Measurements from ENCODE around the gene CHERP. TPM values are rescaled to one million over a fixed set of nuclear protein-coding genes. Genes with fewer than 3 reads are reported as not detected.

CHERP gene
- total and polyA plus RNA-seq, 2 experiments from 2014 or later = 31.6 to 41.2 TPM

DNA sequence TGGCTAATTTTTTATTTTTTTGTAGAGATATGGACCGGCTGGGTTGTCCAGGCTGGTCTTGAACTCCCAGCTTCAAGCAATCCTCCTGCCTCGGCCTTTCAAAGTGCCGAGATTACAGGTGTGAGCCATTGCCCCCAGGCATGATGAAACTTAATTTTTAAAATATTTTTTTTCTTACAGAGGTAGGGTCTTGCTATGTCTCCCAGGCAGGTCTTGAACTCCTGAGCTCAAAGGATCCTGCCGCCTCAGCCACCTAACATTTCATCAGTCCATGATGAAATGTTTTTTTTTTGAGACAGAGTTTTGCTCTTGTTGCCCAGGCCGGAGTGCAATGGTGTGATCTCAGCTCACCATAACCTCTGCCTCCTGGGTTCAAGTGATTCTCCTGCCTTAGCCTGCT is 33.7 kb downstream of the CHERP start:
- H3K27ac ChIP-seq (ENCODE audit: low read depth) = no peak overlapping the region
- H3K4me3 ChIP-seq = no peak overlapping the region
- H3K9me3 Mint-ChIP-seq = no peaks in the 10 kb centered on the region
- H3F3A ChIP-seq (replicated peaks; ENCODE audit: low read depth) = no peaks in the 10 kb centered on the region
- no peaks in the 10 kb centered on the region for H3K9me2 ChIP-seq (ENCODE audit: insufficient read depth)
- peaks cover 3% of the 10 kb centered on the region for H3K27me3 Mint-ChIP-seq (ENCODE audit: insufficient read depth, low read depth, poor library complexity)
- H4K20me1 ChIP-seq (replicated peaks; ENCODE audit: insufficient read depth) = no peaks in the 10 kb centered on the region
- no peak overlapping the region for H3K4me3 Mint-ChIP-seq
- H3K4me1 ChIP-seq (ENCODE audit: insufficient read depth) = no peaks in the 10 kb centered on the region
- ATAC-seq = no peak
- H3K4me2 ChIP-seq = no peak overlapping the region
- TF ChIP-seq STAT1 (IDR thresholded peaks at IDR 0.05; ENCODE audit: unreplicated experiment) (no peak), EZH2phosphoT487 (IDR thresholded peaks at IDR 0.05; ENCODE audit: unreplicated experiment) (no peak), POLR2AphosphoS5 (IDR thresholded peaks at IDR 0.05; ENCODE audit: low read depth) (no peak)
- H3K27me3 ChIP-seq (ENCODE audit: insufficient read depth) = no peaks in the 10 kb centered on the region
- no peak overlapping the region for H2AFZ ChIP-seq
- H3K36me3 ChIP-seq (ENCODE audit: insufficient read depth) = no peaks in the 10 kb centered on the region
- DNase-seq (ENCODE audit: low spot score) = no peak
- H3K79me2 ChIP-seq (replicated peaks; ENCODE audit: insufficient read depth) = no peaks in the 10 kb centered on the region
- peaks cover 10% of the 10 kb centered on the region; the same call in 2 of the 3 replicates for H3K36me3 Mint-ChIP-seq (ENCODE audit: low read depth)
- no peaks in the 10 kb centered on the region for H3K4me1 Mint-ChIP-seq
- no peak overlapping the region for H3K27ac Mint-ChIP-seq

GRCh38 chr19:16506961-16507360 is 35.3 kb downstream of the CHERP start:
- Histone ChIP-seq H3K27ac (ENCODE audit: low read depth) (no peak overlapping the region), H3F3A (replicated peaks; ENCODE audit: low read depth) (no peaks in the 10 kb centered on the region), H4K20me1 (replicated peaks; ENCODE audit: insufficient read depth) (no peaks in the 10 kb centered on the region), H3K79me2 (replicated peaks; ENCODE audit: insufficient read depth) (no peaks in the 10 kb centered on the region), H3K27me3 (ENCODE audit: insufficient read depth) (no peaks in the 10 kb centered on the region), H3K36me3 (ENCODE audit: insufficient read depth) (no peaks in the 10 kb centered on the region), H3K4me2 (no peak overlapping the region), H3K9me2 (ENCODE audit: insufficient read depth) (no peaks in the 10 kb centered on the region), H3K4me3 (no peak overlapping the region), H3K4me1 (ENCODE audit: insufficient read depth) (no peaks in the 10 kb centered on the region), H2AFZ (no peak overlapping the region)
- Mint-ChIP-seq H3K27ac (no peak overlapping the region), H3K27me3 (ENCODE audit: insufficient read depth, low read depth, poor library complexity) (peaks cover 3% of the 10 kb centered on the region), H3K9me3 (no peaks in the 10 kb centered on the region), H3K4me1 (no peaks in the 10 kb centered on the region), H3K4me3 (no peak overlapping the region), H3K36me3 (ENCODE audit: low read depth) (peaks cover 11% of the 10 kb centered on the region)
- ATAC-seq (no peak), DNase-seq (ENCODE audit: low spot score) (no peak)
- TF ChIP-seq CTCF (conservative IDR thresholded peaks at IDR 0.05; ENCODE audit: low read depth in 2 of 2) (no peak), STAT1 (IDR thresholded peaks at IDR 0.05; ENCODE audit: unreplicated experiment) (no peak), CREB1 (CRISPR knock-in tag; IDR thresholded peaks at IDR 0.05; ENCODE audit: low read depth) (no peak), ZNF462 (CRISPR knock-in tag; IDR thresholded peaks at IDR 0.05) (no peak), POLR2AphosphoS5 (IDR thresholded peaks at IDR 0.05; ENCODE audit: low read depth) (no peak), JUNB (IDR thresholded peaks at IDR 0.05; ENCODE audit: unreplicated experiment) (no peak), ZNF114 (CRISPR knock-in tag; IDR thresholded peaks at IDR 0.05) (no peak), EZH2 (IDR thresholded peaks at IDR 0.05; ENCODE audit: low read depth, unreplicated experiment) (no peak), ZNF331 (CRISPR knock-in tag; IDR thresholded peaks at IDR 0.05; ENCODE audit: low read depth) (no peak), EZH2phosphoT487 (IDR thresholded peaks at IDR 0.05; ENCODE audit: unreplicated experiment) (no peak), NANOG (IDR thresholded peaks at IDR 0.05; ENCODE audit: borderline replicate concordance) (no peak)

Data from GM23338 (cell line).